Adipose tissue (tissue), 3 donors: ENCODE data around the gene SLC18A3. TPM values are rescaled to one million over a fixed set of nuclear protein-coding genes. Genes with fewer than 3 reads are reported as not detected.

Experiments
- H3K27ac ChIP-seq: one replicate; pipeline ENCODE4 v1.5.1; 2013; ENCODE audit warnings: low read depth, low read length
- WGBS, 3 donors: extraction: QIAGEN DNeasy Blood & Tissue Kit; methylation state at CpG; one replicate each; pipeline ENCODE4 v1.1.7; 2013; 5-methylcytosine and 5-hydroxymethylcytosine counted together
- polyA plus RNA-seq, 3 donors: library from polyadenylated mRNA; stranded (reverse); fragments of 200-250 nt; gene quantifications; one replicate each; pipeline ENCODE4 v1.2.3, GENCODE V29; 2013
- donor health status: healthy with polysubstance abuse.
- donor health status: Bipolar disorder and iron deficiency.
- donor health status: healthy.

Gene SLC18A3
- polyA plus RNA-seq, 3 donors: 0.02 TPM; not detected in 2

DNA sequence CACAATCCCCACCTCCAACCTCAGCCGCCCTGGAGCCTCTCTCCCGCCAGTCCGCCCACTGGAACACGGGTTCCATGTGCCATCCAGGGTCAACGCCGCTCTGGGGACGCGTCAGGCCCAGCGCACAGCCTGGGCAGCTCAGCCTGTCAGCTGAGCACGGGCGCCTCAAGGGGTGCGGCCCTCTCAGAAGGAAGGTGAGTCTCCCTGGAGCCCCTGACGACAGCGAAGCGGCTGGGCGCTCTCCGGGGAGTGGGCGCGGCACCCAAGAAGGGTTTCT, 1.2 kb upstream of the SLC18A3 start:
- no peak overlapping the region for H3K27ac ChIP-seq
- 1 to 4% (median 4%) methylated on average over 19 of the region's 19 CpGs for WGBS, 3 donors

- WGBS, 3 donors: 1 to 2% (median 2%) methylated on average over 49 to 62 of the region's 62 CpGs
- H3K27ac ChIP-seq: no peak overlapping the region
These were observed 612 bp upstream of the SLC18A3 start for GRCh38 chr10:49609283-49610113.

- no peak overlapping the region for H3K27ac ChIP-seq
- 3 to 4% (median 3%) methylated on average over 66 to 72 of the region's 72 CpGs for WGBS, 3 donors
These were observed 502 bp downstream of the SLC18A3 start for GRCh38 chr10:49610458-49611165.

- whole genome bisulfite sequencing, 3 donors: 5 to 7% (median 6%) methylated on average over 63 of the region's 63 CpGs
- H3K27ac ChIP-seq: no peak overlapping the region
These were observed 1.2 kb downstream of the SLC18A3 start for GRCh38 chr10:49611166-49611815.

- 7 to 10% (median 9%) methylated on average over 53 of the region's 53 CpGs for WGBS, 3 donors
These were observed 1.9 kb downstream of the SLC18A3 start for GRCh38 chr10:49611816-49612512.

DNA sequence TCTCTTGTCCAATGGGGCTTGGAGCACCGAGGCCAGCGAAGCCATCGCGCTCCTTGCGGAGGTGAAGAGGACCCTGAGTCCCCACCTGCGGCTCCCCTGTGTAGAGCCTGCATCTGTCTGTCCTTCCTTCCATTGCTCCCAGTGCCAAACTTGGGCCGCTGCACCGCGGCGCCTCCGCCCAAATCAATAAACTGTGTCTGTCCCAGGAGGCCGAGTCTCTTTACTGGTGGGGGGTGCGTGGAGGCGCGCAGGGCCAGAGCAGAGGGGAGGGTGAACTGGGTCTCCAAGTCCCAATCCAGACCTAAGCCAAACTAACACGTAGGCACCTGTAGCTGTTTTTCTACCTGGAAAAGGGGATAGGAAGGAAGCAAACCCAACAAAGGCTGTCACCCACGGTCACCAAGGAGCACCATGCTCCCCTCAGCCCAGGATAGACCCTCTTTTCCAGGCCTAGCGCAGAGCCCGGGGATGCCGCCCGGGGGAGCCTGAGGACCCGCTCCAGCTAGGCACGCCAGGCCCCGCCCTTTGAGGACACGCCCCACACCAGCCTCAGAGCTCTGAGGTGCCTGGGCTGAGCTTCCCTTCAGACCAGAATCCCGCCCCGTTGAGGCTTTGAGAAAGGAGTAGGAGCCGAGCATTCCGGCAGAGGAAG, 2.5 kb downstream of the SLC18A3 start:
- 4 to 8% (median 6%) methylated on average over 29 of the region's 29 CpGs for WGBS, 3 donors

More at GRCh38 chr10:49611816-49612512, 1.9 kb downstream of the SLC18A3 start:
- no peak overlapping the region for H3K27ac ChIP-seq

GRCh38 chr10:49613165-49613881, 3.2 kb downstream of the SLC18A3 start:
- WGBS, 3 donors: 4 to 5% (median 5%) methylated on average over 23 of the region's 23 CpGs
- H3K27ac ChIP-seq: no peak overlapping the region

More for the DNA sequence above, 2.5 kb downstream of the SLC18A3 start:
- H3K27ac ChIP-seq: no peak overlapping the region

DNA sequence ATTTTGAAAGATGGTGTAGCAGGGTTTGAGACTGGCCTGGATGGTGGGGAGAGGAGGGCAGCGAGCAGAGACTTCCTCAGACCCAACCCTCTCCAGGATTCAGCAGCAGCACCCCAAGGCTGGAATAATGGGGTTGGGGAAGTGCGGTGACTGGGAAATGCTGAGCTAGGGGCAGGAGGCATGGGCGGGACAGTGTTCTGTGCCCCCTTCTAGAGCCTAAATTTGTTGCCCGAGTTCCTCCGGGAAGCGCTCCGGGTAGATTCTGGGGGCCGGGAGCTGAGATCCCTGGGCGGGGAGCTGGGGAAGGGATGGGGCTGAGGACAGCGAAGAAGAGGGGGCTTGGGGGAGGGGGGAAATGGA, 3.8 kb downstream of the SLC18A3 start, which contains the start of gene CHAT:
TSS of gene CHAT (plus strand) at position 156 of the 360 bp plus-strand sequence. CDS start at position 309, 153 bp downstream.
- no peak within 1 kb of the TSS for H3K27ac ChIP-seq
- WGBS, 3 donors: 4 to 8% (median 7%) methylated on average over 9 to 10 of the region's 10 CpGs

- no peak overlapping the region for H3K27ac ChIP-seq
- WGBS, 3 donors: 3 to 5% (median 5%) methylated on average over 33 to 49 of the region's 49 CpGs
These were observed 4.4 kb downstream of the SLC18A3 start for GRCh38 chr10:49614242-49615198.

GRCh38 chr10:49615213-49615612, 5.1 kb downstream of the SLC18A3 start:
- WGBS, 3 donors: 51 to 65% (median 56%) methylated on average over 5 of the region's 5 CpGs
- H3K27ac ChIP-seq: no peak overlapping the region

GRCh38 chr10:49615721-49616120, 5.6 kb downstream of the SLC18A3 start:
- 53 to 69% (median 69%) methylated on average over 5 of the region's 5 CpGs for WGBS, 3 donors
- H3K27ac ChIP-seq: no peak overlapping the region

- 65 to 83% (median 73%) methylated on average over 6 of the region's 6 CpGs for WGBS, 3 donors
These were observed 6.5 kb downstream of the SLC18A3 start for GRCh38 chr10:49616421-49617101.

GRCh38 chr10:49617121-49618020, 7.3 kb downstream of the SLC18A3 start:
- WGBS, 3 donors: 59 to 65% (median 62%) methylated on average over 7 of the region's 7 CpGs
- no peak overlapping the region for H3K27ac ChIP-seq

More at GRCh38 chr10:49616421-49617101, 6.5 kb downstream of the SLC18A3 start:
- no peak overlapping the region for H3K27ac ChIP-seq

GRCh38 chr10:49618821-49619220, 8.7 kb downstream of the SLC18A3 start:
- H3K27ac ChIP-seq: no peak overlapping the region
- whole genome bisulfite sequencing, 3 donors: 67 to 76% (median 76%) methylated on average over 2 of the region's 2 CpGs

DNA sequence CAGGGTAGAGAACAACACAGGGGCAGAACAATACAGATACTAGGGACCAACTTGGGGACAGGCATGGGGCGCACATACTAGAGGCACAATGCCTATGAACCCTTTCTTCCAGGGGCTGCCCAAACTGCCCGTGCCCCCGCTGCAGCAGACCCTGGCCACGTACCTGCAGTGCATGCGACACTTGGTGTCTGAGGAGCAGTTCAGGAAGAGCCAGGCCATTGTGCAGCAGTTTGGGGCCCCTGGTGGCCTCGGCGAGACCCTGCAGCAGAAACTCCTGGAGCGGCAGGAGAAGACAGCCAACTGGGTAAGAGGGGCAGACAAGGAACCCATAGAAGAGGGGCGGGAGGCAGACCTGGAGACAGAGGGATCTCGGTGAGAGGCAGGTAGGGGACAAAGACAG, 9.5 kb downstream of the SLC18A3 start:
- H3K27ac ChIP-seq: no peak overlapping the region
- WGBS, 3 donors: 51 to 57% (median 57%) methylated on average over 10 of the region's 10 CpGs
